GM12892 (cell line): ENCODE data around the gene GMFB.

Source experiments
- POLR2A ChIP-seq: IDR thresholded peaks from 2 replicates; pipeline ENCODE4 v1.6.1; 2011; ENCODE audit warnings: low read depth, low read length, control low read depth
- POLR2AphosphoS5 ChIP-seq: IDR thresholded peaks from 2 replicates; pipeline ENCODE4 v1.6.1; 2011; ENCODE audit warnings: low read depth, low read length, control low read depth
- TAF1 ChIP-seq: IDR thresholded peaks from 2 replicates; pipeline ENCODE4 v1.6.1; 2011; ENCODE audit warnings: low read depth, mild to moderate bottlenecking, control low read depth, low read length, borderline replicate concordance

- TF ChIP-seq POLR2AphosphoS5 (no peak), POLR2A (no peak), TAF1 (no peak)
Measured at GRCh38 chr14:54475911-54476310, 12.9 kb downstream of the GMFB start.
